Measurements from ENCODE around the gene FNTB.

Gene FNTB

GRCh38 chr14:64971943-64972791, 14.5 kb upstream of the FNTB start, which contains the start of gene RAB15:
TSS of gene RAB15 (minus strand) at chr14:64972336. CDS start at chr14:64972076, 260 bp downstream.
- Histone ChIP-seq H3K27me3 (ENCODE audit: control insufficient read depth, low read length) (peaks cover 35% of the 10 kb centered on the region), H3K79me2 (ENCODE audit: control insufficient read depth, low read length) (no peaks in the 10 kb centered on the region), H3F3A (ENCODE audit: control insufficient read depth, insufficient read depth) (no peaks in the 10 kb centered on the region), H3K4me2 (ENCODE audit: low read length) (peak within 1 kb of the TSS; percentile 69), H3K9me2 (replicated peaks; ENCODE audit: control insufficient read depth, low read length) (no peaks in the 10 kb centered on the region), H3K27ac (ENCODE audit: low read depth, low read length) (no peak within 1 kb of the TSS), H3K36me3 (ENCODE audit: control insufficient read depth, low read length) (no peaks in the 10 kb centered on the region), H3K4me3 (ENCODE audit: low read length) (peak within 1 kb of the TSS; percentile 70), H4K20me1 (ENCODE audit: control insufficient read depth, insufficient read depth, low read depth, low read length) (no peaks in the 10 kb centered on the region), H3K4me1 (ENCODE audit: control insufficient read depth, low read length) (peaks cover 4% of the 10 kb centered on the region; the same call in 1 of the 2 replicates), H3K9me3 (ENCODE audit: control insufficient read depth, insufficient read depth, low read length) (no peaks in the 10 kb centered on the region)
- TF ChIP-seq CTCF (IDR thresholded peaks at IDR 0.05; ENCODE audit: low read depth, low read length, poor library complexity, severe bottlenecking) (no peak), EZH2phosphoT487 (IDR thresholded peaks at IDR 0.05; ENCODE audit: borderline replicate concordance, low read length) (no peak; the same call in 1 of the 2 replicates)

GRCh38 chr14:64973026-64973442, 13.7 kb upstream of the FNTB start:
- no peak for TF ChIP-seq CTCF (IDR thresholded peaks at IDR 0.05; ENCODE audit: low read depth, low read length, poor library complexity, severe bottlenecking)
- TF ChIP-seq EZH2phosphoT487 (IDR thresholded peaks at IDR 0.05; ENCODE audit: borderline replicate concordance, low read length) = no peak
- no peaks in the 10 kb centered on the region for H3K9me2 ChIP-seq (replicated peaks; ENCODE audit: control insufficient read depth, low read length)
- no peak overlapping the region for H3K4me3 ChIP-seq (ENCODE audit: low read length)
- no peak overlapping the region for H3K4me2 ChIP-seq (ENCODE audit: low read length)
- no peaks in the 10 kb centered on the region for H4K20me1 ChIP-seq (ENCODE audit: control insufficient read depth, insufficient read depth, low read depth, low read length)
- H3K79me2 ChIP-seq (ENCODE audit: control insufficient read depth, low read length) = no peaks in the 10 kb centered on the region
- H3K4me1 ChIP-seq (ENCODE audit: control insufficient read depth, low read length) = peaks cover 4% of the 10 kb centered on the region; the same call in 1 of the 2 replicates
- H3F3A ChIP-seq (ENCODE audit: control insufficient read depth, insufficient read depth) = no peaks in the 10 kb centered on the region
- peaks cover 35% of the 10 kb centered on the region for H3K27me3 ChIP-seq (ENCODE audit: control insufficient read depth, low read length)
- no peaks in the 10 kb centered on the region for H3K9me3 ChIP-seq (ENCODE audit: control insufficient read depth, insufficient read depth, low read length)
- H3K27ac ChIP-seq (ENCODE audit: low read depth, low read length) = no peak overlapping the region
- H3K36me3 ChIP-seq (ENCODE audit: control insufficient read depth, low read length) = no peaks in the 10 kb centered on the region

GRCh38 chr14:64973826-64974225, 12.9 kb upstream of the FNTB start:
- Histone ChIP-seq H3K9me3 (ENCODE audit: control insufficient read depth, insufficient read depth, low read length) (no peaks in the 10 kb centered on the region), H3K27ac (ENCODE audit: low read depth, low read length) (no peak overlapping the region), H3K79me2 (ENCODE audit: control insufficient read depth, low read length) (no peaks in the 10 kb centered on the region), H3K9me2 (replicated peaks; ENCODE audit: control insufficient read depth, low read length) (no peaks in the 10 kb centered on the region), H3K36me3 (ENCODE audit: control insufficient read depth, low read length) (no peaks in the 10 kb centered on the region), H3K4me1 (ENCODE audit: control insufficient read depth, low read length) (peaks cover 4% of the 10 kb centered on the region; the same call in 1 of the 2 replicates), H3K4me3 (ENCODE audit: low read length) (no peak overlapping the region), H3K4me2 (ENCODE audit: low read length) (no peak overlapping the region), H3F3A (ENCODE audit: control insufficient read depth, insufficient read depth) (no peaks in the 10 kb centered on the region), H4K20me1 (ENCODE audit: control insufficient read depth, insufficient read depth, low read depth, low read length) (no peaks in the 10 kb centered on the region), H3K27me3 (ENCODE audit: control insufficient read depth, low read length) (peaks cover 35% of the 10 kb centered on the region)
- TF ChIP-seq CTCF (IDR thresholded peaks at IDR 0.05; ENCODE audit: low read depth, low read length, poor library complexity, severe bottlenecking) (no peak), EZH2phosphoT487 (IDR thresholded peaks at IDR 0.05; ENCODE audit: borderline replicate concordance, low read length) (no peak)
